Measurements from ENCODE around the gene CACFD1. TPM values are rescaled to one million over a fixed set of nuclear protein-coding genes. Genes with fewer than 3 reads are reported as not detected.

CACFD1 gene
- total and polyA plus RNA-seq, 2 of the 4 experiments (the other 2 are of a cell fraction): 2.0 to 6.6 TPM

DNA sequence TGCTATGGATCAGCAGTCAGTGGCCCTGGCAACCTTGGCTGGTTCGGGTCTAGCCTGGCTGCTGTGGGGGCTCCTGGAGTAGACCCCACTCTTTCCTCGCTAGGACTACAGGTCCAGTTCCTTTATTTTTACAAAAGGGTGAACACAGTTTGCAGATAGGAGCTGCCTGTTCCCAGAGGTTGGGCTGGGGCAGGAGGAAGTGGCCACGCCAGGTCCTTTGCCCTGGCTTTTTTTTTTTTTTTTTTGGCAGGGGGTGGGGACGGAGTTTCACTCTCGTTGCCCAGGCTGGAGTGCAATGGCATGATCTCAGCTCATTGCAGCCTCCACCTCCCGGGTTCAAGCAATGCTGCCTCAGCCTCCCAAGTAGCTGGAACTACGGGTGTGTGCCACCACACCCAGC is 11.2 kb downstream of the CACFD1 start:
- H3K4ac ChIP-seq (ENCODE audit: low read depth, low read length): no peak overlapping the region
- H2AK5ac ChIP-seq (ENCODE audit: low read depth, low read length): no peak overlapping the region
- in situ Hi-C loops (cut with MboI; ENCODE audit: low sequenced_read_pairs): no loop called here
- no peak overlapping the region for H3K9ac ChIP-seq (ENCODE audit: low read depth, low read length)
- H3K27me3 ChIP-seq (ENCODE audit: control insufficient read depth, insufficient read depth, low read length): no peaks in the 10 kb centered on the region
- H3K36me3 ChIP-seq (ENCODE audit: control insufficient read depth, insufficient read depth, low read length): peaks cover 3% of the 10 kb centered on the region; the same call in 1 of the 2 replicates
- no TSS peak for BruUV-seq (replicated peaks)
- ATAC-seq (ENCODE audit: low read depth) (no peak), DNase-seq (no peak)
- dilution Hi-C loops (cut with HindIII; ENCODE audit: low sequenced_read_pairs, unreplicated experiment): no loop called here
- H2AFZ ChIP-seq (replicated peaks; ENCODE audit: low read length, poor library complexity): no peak overlapping the region
- H4K8ac ChIP-seq (ENCODE audit: low read depth in 2 of 2, low read length in 2 of 2): no peak overlapping the region
- peak overlapping the region; percentile 37 for H2AK9ac ChIP-seq (replicated peaks; ENCODE audit: low read depth, low read length, poor library complexity)
- H3K4me1 ChIP-seq (ENCODE audit: control insufficient read depth, insufficient read depth, low read length): no peaks in the 10 kb centered on the region
- no peak overlapping the region for H4K91ac ChIP-seq (ENCODE audit: insufficient read depth, low read depth, low read length)
- no peak overlapping the region for H2BK120ac ChIP-seq (ENCODE audit: low read depth, low read length)
- TF ChIP-seq BHLHE40 (IDR thresholded peaks at IDR 0.05; ENCODE audit: low read depth, low read length) (no peak), CHD1 (IDR thresholded peaks at IDR 0.05; ENCODE audit: low read depth, low read length) (no peak), MXI1 (IDR thresholded peaks at IDR 0.05; ENCODE audit: borderline replicate concordance, low read depth, low read length) (no peak), SMC3 (IDR thresholded peaks at IDR 0.05; ENCODE audit: low read depth, low read length) (no peak), RFX5 (IDR thresholded peaks at IDR 0.05; ENCODE audit: low read depth, low read length) (no peak), FOS (IDR thresholded peaks at IDR 0.05; ENCODE audit: low read depth, low read length) (no peak), MAZ (IDR thresholded peaks at IDR 0.05; ENCODE audit: borderline replicate concordance, low read depth, low read length) (no peak), POLR2A (IDR thresholded peaks at IDR 0.05; ENCODE audit: low read depth, low read length) (no peak), MAFK (IDR thresholded peaks at IDR 0.05; ENCODE audit: low read depth, low read length) (no peak), CEBPB (IDR thresholded peaks at IDR 0.05; ENCODE audit: low read depth, low read length) (no peak), ELK1 (IDR thresholded peaks at IDR 0.05; ENCODE audit: borderline replicate concordance, low read depth, low read length) (no peak), NFE2L2 (IDR thresholded peaks at IDR 0.05; ENCODE audit: low read depth, low read length) (no peak), USF2 (IDR thresholded peaks at IDR 0.05; ENCODE audit: low read depth, low read length) (no peak), RCOR1 (IDR thresholded peaks at IDR 0.05; ENCODE audit: insufficient replicate concordance, low read length) (no peak), RAD21 (IDR thresholded peaks at IDR 0.05; ENCODE audit: low read length) (no peak)
- TF ChIP-seq, protein P1, sequence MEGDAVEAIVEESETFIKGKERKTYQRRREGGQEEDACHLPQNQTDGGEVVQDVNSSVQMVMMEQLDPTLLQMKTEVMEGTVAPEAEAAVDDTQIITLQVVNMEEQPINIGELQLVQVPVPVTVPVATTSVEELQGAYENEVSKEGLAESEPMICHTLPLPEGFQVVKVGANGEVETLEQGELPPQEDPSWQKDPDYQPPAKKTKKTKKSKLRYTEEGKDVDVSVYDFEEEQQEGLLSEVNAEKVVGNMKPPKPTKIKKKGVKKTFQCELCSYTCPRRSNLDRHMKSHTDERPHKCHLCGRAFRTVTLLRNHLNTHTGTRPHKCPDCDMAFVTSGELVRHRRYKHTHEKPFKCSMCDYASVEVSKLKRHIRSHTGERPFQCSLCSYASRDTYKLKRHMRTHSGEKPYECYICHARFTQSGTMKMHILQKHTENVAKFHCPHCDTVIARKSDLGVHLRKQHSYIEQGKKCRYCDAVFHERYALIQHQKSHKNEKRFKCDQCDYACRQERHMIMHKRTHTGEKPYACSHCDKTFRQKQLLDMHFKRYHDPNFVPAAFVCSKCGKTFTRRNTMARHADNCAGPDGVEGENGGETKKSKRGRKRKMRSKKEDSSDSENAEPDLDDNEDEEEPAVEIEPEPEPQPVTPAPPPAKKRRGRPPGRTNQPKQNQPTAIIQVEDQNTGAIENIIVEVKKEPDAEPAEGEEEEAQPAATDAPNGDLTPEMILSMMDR (conservative IDR thresholded peaks at IDR 0.05; ENCODE audit: low read depth, low read length): no peak
- H3K23ac ChIP-seq (ENCODE audit: low read depth, low read length): no peak overlapping the region
- no peak overlapping the region for H2BK5ac ChIP-seq (ENCODE audit: low read depth, low read length, poor library complexity, severe bottlenecking)
- CTCF ChIA-PET: no interaction called here
- no peaks in the 10 kb centered on the region for H3K9me1 ChIP-seq (ENCODE audit: insufficient read depth, low read length)
- H3K4me3 ChIP-seq (ENCODE audit: insufficient read depth, low read depth, low read length): no peak overlapping the region
- no peak overlapping the region for H3K56ac ChIP-seq (ENCODE audit: extremely low read depth, insufficient read depth, low read length)
- no peaks in the 10 kb centered on the region for H3K79me1 ChIP-seq (ENCODE audit: low read depth in 1 of 2, low read length in 2 of 2)
- no peaks in the 10 kb centered on the region for H3K9me3 ChIP-seq (ENCODE audit: control insufficient read depth, insufficient read depth, low read length)
- intact Hi-C loops (cut with micrococcal nuclease): no loop called here
- H2BK20ac ChIP-seq (ENCODE audit: low read depth, low read length): no peak overlapping the region
- no peaks in the 10 kb centered on the region for H4K20me1 ChIP-seq (ENCODE audit: insufficient read depth, low read length)
- no peak overlapping the region for H3K14ac ChIP-seq (replicated peaks; ENCODE audit: low read depth, low read length)
- no peak overlapping the region for H2BK15ac ChIP-seq (ENCODE audit: low read depth, low read length)
- no peak overlapping the region for H3K4me2 ChIP-seq (ENCODE audit: low read depth, low read length)
- H3K27ac ChIP-seq (ENCODE audit: insufficient read depth, low read length): no peak overlapping the region
- 74% methylated on average over 4 of the region's 7 CpGs; no CpG with 5 or more reads in 1 of the 2 experiments for WGBS, 2 experiments (ENCODE audit: extremely low coverage in 2 of 2, insufficient read length in 1 of 2)
- no peak overlapping the region for H3K18ac ChIP-seq (ENCODE audit: low read depth, low read length)
- POLR2A ChIA-PET (ENCODE audit: unreplicated experiment): no interaction called here
- no peak overlapping the region for H4K5ac ChIP-seq (ENCODE audit: low read depth, low read length)

Measured in IMR-90 (cell line).